GM19468 (cell line): Measurements from ENCODE around the gene CPXM2.
"Not testable (repeated sequence)": the region's sequence is repeated elsewhere in the genome, so short reads cannot be mapped to it uniquely, and the experiment has no call there.

Source experiments
- ATAC-seq: cut with Tn5 transposase; IDR thresholded peaks from one replicate; pipeline ENCODE4 v1.9.1; 2021; ENCODE audit warnings: mild to moderate bottlenecking, moderate library complexity, moderate number of reproducible peaks; ENCODE audit not compliant: unreplicated experiment; ENCODE audit errors: extremely low read depth

CPXM2 gene

GRCh38 chr10:123751342-123752134 lies 140.1 kb downstream of the CPXM2 start:
- ATAC-seq = no peak

DNA sequence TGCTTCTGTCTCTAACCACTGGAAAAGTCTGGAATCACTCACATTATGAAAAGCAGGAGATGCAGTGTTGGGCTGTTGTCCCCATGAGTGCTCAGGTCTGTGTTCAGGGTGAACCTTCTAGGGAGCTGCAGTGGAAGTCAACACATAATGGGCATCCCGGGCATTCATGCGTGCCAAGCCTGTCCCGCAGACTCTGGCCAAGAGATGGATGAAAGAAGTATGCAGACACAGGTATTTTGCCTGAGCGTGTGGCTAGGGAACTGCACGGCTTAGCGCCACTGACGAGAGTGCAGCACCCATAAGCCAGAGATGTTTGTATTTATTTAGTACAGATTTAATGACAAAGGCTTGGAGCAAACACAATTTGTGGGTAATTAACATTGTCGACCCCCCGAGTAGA lies 140.7 kb downstream of the CPXM2 start:
- no peak for ATAC-seq

- ATAC-seq = no peak
Measured at GRCh38 chr10:123748711-123749110, 142.9 kb downstream of the CPXM2 start.

GRCh38 chr10:123747426-123747825 lies 144.2 kb downstream of the CPXM2 start:
- no peak for ATAC-seq

- ATAC-seq = no peak
Measured at GRCh38 chr10:123746942-123747341, 144.7 kb downstream of the CPXM2 start.

DNA sequence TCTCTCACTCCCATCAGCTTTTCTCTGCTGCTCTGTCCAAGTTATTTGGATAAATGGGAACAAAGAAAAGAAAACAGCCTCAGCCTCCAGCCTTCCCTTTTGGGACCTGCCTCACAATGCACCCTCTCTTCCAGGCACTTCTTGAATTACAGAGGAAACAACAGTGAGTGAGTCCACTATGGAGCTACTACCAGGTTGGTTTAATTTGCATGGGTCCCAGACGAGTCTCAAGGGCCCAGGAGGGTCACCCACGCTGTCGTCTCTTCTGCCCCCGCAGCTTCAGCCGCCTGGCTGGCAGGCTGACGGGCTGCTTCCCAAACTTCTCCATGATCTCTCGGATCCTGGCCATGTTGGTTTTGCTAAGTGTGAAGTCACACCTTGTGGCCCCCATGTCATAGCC lies 145.1 kb downstream of the CPXM2 start:
- no peak for ATAC-seq

GRCh38 chr10:123746061-123746460 lies 145.5 kb downstream of the CPXM2 start:
- ATAC-seq = no peak

- ATAC-seq = no peak
Measured at GRCh38 chr10:123744224-123744536, 147.4 kb downstream of the CPXM2 start.

DNA sequence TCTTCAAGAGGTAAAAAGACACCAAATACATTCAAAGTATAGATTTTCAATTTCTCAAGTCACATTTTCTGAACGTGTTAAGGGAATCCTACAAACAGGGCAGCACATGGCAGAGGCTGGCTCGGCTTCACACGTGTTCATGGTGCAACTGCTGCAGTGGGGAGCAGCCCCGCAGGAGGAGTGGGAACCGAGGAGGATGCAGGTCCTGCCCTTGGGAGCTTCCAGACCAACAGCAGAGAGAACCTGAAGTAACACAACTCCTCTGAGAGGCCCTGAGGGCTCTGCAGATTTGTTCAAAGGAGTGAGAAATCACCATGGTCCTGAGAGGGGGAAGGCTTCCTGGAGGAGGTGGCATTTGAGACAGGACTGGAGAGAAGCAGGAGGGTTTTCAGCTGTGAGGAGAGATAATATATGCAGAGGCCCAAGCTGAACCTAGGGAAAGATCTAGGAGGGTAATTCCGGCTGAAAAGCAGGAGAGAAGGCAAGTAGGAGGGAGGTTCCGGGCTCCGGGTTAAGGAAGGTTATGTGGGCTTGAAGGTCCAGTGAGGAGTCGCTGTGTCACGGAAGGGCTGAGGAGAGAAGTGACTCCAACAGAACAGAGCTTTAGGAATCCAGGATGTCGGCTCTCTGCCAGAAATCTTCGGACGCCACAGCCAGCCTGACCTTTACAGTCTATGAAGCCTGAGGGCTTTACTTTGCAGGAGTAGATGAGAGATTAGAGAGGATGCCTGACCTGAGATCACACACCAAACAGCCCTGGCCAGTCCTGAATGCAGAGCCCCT lies 148.0 kb downstream of the CPXM2 start:
- no peak for ATAC-seq

GRCh38 chr10:123742751-123743440 lies 148.7 kb downstream of the CPXM2 start:
- ATAC-seq = no peak

DNA sequence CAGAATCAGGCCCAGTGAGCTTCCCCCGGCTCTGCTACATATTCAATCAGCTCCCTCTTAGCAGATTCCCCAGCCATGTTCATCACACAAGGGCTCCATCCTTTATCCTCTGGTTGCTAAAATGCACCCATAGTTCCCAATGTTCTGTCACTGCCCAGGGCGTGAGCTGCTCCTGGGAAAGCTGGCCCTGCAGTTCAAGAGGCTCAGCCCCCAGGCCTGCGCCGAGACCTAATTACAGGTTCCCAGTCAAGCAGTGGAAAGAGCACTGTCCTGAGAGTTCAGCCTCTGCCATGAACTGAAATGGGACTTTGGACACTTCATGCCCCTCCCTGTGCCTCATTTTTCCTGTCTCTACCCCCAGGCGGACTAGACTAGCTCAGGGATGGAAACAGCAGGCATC lies 149.9 kb downstream of the CPXM2 start:
- ATAC-seq = no peak

DNA sequence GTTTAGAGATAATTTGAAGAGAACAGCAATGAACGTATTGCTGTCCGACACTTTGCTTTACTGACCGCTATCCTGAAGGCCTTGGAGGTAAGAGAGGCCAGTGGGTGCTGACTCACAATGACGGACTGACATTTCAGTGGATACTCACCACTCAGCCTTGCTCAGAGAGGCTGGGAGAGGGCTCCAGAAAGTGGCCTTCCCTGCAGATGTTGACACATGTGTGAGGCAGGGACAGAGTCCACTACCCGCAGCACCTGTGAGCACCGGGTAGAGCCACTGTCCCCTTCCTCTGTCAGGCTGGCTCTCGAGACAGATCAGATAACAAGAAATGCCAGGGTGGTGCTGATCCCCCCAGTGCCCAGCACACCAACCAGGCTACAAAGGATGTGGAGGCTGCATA lies 150.5 kb downstream of the CPXM2 start:
- no peak for ATAC-seq

DNA sequence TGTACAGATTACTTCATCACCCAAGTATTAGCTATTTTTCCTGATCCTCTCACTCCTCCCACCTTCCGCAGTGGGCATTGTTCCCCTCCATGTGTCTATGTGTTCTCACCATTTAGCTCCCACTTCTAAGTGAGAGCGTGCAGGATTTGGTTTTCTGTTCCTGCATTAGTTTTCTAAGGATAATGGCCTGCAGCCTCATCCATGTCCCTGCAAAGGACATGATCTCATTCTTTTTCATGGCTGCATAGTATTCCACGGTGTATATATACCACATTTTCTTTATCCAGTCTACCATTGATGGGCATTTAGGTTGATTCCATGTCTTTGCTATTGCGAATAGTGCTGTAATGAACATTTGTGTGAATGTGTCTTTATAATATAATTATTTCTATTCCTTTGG lies 154.7 kb downstream of the CPXM2 start:
- not testable (repeated sequence) for ATAC-seq

DNA sequence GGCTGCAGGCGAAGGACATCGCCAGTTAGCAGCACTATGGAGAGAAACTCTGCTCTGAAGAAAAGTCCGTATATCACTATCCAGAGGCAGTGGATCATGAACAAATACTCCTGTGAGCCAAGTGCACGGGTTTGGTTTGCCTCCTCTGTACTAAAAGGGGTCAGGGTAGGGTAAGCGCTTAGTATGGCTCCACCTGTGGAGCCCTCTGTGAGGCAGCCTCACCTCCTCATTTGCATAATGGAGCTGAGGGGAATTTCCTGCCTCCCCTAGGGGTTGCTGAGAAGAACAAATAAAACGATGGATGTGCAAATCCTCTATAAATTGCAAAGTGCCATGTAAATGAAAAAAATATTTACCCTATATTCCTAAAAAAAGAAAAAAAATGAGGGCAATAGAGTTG lies 162.1 kb downstream of the CPXM2 start:
- ATAC-seq = no peak

DNA sequence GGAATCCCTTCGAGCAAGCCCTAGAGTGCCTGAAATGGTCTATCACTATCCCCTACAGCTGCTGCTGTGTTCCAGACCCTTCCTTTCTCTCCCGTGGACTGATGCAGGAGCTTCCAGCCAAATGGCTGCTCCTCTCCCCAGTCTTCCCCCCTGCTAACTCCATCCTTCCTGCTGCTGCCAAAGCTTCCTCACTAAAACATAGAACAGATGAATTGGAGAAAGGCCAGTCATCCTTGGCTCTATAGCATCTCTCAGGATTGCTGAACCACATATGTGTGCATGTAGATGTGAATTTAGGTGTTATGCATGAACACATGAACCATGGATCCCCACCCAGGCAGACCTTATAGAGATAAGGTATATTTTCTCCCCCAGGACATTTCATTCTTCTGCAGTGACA lies 164.8 kb downstream of the CPXM2 start:
- no peak for ATAC-seq

DNA sequence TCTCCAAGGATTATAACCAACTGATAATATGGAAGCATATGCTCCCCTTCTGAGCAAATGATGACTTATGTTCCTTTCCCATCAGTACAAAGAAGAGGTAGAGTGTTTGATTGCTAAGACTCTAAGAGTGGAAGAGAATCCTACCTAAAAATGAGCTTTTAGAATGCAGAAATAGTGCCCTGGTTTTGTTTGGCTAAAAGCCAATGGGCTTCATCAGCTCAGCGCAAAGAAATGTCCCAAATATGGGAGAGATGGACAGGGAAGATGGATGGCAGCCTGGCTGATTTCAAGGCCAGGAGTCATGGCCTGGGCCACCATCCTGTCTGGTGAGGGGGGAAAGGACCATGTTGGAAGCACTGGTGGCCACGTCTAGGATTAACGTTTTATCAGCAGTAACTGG lies 165.2 kb downstream of the CPXM2 start:
- ATAC-seq = no peak

DNA sequence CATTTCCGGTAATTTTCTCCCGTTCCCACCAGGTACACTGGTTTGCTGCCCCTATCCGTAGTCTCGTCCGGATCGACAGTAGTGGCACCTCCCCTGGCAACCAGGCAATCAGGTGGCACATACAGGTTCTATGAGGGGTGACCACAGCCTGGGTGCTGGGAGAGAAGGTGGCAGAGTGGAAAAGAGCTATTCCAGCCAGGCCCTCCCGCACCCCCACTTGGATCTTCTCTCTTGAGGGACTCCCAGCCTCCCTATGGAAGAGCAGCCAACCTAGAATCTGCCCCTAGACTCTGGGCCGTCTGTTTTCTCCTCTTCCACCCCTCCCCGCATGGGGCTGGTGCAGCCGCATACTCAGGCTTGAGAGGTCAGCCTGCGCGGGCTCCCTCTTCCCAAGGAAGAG lies 166.9 kb downstream of the CPXM2 start:
- ATAC-seq = no peak

DNA sequence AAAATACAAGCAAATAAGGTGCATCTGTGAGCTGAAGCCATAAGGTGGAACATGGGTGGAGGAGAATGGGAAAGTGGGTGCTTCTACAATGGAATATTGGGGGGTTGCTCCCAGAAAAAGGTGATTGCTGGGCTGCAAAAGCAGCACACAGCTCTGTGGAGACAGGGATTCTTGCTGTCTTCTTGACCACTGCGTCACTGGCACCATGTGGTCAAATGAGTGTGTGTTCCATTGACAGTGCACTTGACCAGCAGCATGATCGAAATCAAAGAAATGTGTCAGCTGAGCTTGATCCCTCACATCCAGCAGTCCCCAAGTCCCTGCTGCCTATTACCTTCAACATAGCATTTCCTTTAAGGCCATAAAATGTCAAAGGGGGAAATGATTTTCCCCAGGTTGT lies 169.3 kb downstream of the CPXM2 start:
- no peak for ATAC-seq

GRCh38 chr10:123721441-123722049 lies 170.1 kb downstream of the CPXM2 start:
- no peak for ATAC-seq

DNA sequence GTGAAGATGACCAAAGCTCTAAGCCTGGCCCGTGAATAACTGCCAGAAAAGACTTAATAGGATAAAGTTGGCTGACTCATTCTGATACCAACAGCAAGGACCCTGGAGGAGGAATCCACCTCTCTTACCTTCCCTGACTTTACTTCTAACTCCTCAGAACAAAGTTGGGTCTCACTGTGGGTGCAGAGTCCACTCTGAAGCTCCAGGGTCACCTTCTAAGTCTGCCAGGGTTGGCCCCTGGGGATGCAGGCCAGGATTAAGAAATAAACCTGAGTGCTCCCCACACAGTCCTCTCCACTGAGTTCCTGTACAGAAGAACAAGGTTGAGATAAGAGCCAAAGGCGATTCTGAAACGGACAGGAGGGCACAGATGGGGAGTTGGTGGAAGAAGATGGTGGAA lies 171.1 kb downstream of the CPXM2 start:
- no peak for ATAC-seq

DNA sequence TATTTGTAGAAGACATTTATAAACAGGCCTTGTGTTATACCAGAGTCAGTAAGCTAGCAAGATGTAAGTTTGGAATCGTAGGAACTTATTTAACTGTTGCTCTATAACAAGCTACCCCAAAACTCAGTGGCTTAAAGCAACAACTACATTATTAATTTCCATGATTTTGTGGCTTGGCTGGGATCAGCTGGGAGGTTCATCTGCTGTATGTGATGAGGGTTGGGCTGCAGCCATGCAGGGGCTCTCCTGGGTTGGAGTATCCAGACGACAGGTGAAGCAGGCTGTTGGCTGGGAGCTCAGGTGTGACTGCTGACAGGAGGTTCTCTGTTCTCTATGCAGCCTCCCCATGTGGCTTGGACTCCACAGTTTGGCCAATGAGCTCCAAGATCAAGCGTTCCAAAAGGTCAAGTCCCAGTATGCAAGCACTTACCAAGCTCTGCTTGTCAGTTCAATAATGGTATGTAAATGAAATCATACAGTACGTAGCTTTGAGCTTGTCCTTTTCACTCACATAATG lies 173.0 kb downstream of the CPXM2 start:
- no peak for ATAC-seq
